Vagina (tissue), 2 donors: ENCODE data around the gene TDG. TPM values are rescaled to one million over a fixed set of nuclear protein-coding genes. Genes with fewer than 3 reads are reported as not detected.

Experiments
- DNase-seq, 2 donors: peaks; one replicate each; pipeline ENCODE4 v3.0.0-alpha.2; 2017; ENCODE audit errors: extremely low spot score in 2 of 2
- H3K27ac ChIP-seq: fragments of 200-600 bp; sonication (generic); one replicate; pipeline ENCODE4 v1.5.1; 2019
- H3K27me3 ChIP-seq: fragments of 200-600 bp; sonication (generic); one replicate; pipeline ENCODE4 v1.5.1; 2019
- H3K36me3 ChIP-seq, 2 donors: fragments of 200-600 bp; sonication (generic); one replicate each; pipeline ENCODE4 v1.5.1; 2017 to 2019
- H3K4me1 ChIP-seq: fragments of 200-600 bp; sonication (generic); one replicate; pipeline ENCODE4 v1.5.1; 2019
- H3K4me3 ChIP-seq, 2 donors: fragments of 200-600 bp; sonication (generic); 1 replicate in 1 of 2; 2 replicates in 1 of 2; pipeline ENCODE4 v1.5.1; 2016 to 2019
- H3K9me3 ChIP-seq: fragments of 200-600 bp; sonication (generic); one replicate; pipeline ENCODE4 v1.5.1; 2019
- CTCF ChIP-seq, 3 experiments: fragments of 450-650 bp in 2 of 3; fragments of 200-600 bp in 1 of 3; sonication (generic) in 1 of 3; IDR thresholded peaks; one replicate each; pipeline ENCODE4 v1.5.1; 2017 to 2019; ENCODE audit warnings: antibody characterized with exemption in 3 of 3, mild to moderate bottlenecking in 2 of 3, moderate library complexity in 2 of 3
- POLR2A ChIP-seq, 2 donors: fragments of 450-650 bp; IDR thresholded peaks; one replicate each; pipeline ENCODE4 v1.6.1; 2017; ENCODE audit warnings: antibody characterized with exemption in 2 of 2, mild to moderate bottlenecking in 2 of 2, moderate library complexity in 2 of 2
- POLR2AphosphoS5 ChIP-seq, 2 donors: sonication (generic); formaldehyde crosslinking; IDR thresholded peaks; one replicate each; pipeline ENCODE4 v1.9.0; 2017; ENCODE audit warnings: antibody characterized with exemption in 2 of 2, mild to moderate bottlenecking in 2 of 2, low read depth in 1 of 2; ENCODE audit not compliant: insufficient read depth in 1 of 2
- intact Hi-C: fragments of 100-400 bp; cut with DNase I; formaldehyde crosslinking; loops from one replicate; pipeline ENCODE4 v1.15.1; 2023
- total RNA-seq: library from RNA; depleted of rRNA; stranded (reverse); fragments of >200 nt; gene quantifications from one replicate; pipeline ENCODE4 v1.2.3, GENCODE V29; 2016

TDG gene
- total RNA-seq, 1 donor from 2014 or later = 24.6 TPM

- Histone ChIP-seq H3K27ac (peak overlapping the region; percentile 82), H3K4me3 (peak overlapping the region; percentile 61 to 95), H3K9me3 (no peaks in the 10 kb centered on the region), H3K36me3 (peaks cover 0 to 11% of the 10 kb centered on the region in 2 donors), H3K27me3 (no peaks in the 10 kb centered on the region), H3K4me1 (peaks cover 40% of the 10 kb centered on the region)
- intact Hi-C loops = no loop called here
- TF ChIP-seq POLR2A (IDR thresholded peaks at IDR 0.05) (peak in 1 of 2 donors; percentile 40), POLR2AphosphoS5 (IDR thresholded peaks at IDR 0.05; ENCODE audit: insufficient read depth in 1 of 2, low read depth in 1 of 2) (peak in 1 of 2 donors; percentile 89), CTCF (IDR thresholded peaks at IDR 0.05) (no peak)
- DNase-seq = peak in 1 of 2 donors; percentile 96
Observed at GRCh38 chr12:103929046-103929783, 36.5 kb upstream of the TDG start.

GRCh38 chr12:103929784-103930033, 36.0 kb upstream of the TDG start:
- no peaks in the 10 kb centered on the region for H3K9me3 ChIP-seq
- H3K36me3 ChIP-seq = peaks cover 0 to 16% of the 10 kb centered on the region in 2 donors
- H3K27me3 ChIP-seq = no peaks in the 10 kb centered on the region
- peak overlapping the region; percentile 82 for H3K27ac ChIP-seq
- H3K4me3 ChIP-seq = peak overlapping the region; percentile 61 to 95
- TF ChIP-seq POLR2A (IDR thresholded peaks at IDR 0.05) (no peak), CTCF (IDR thresholded peaks at IDR 0.05) (no peak), POLR2AphosphoS5 (IDR thresholded peaks at IDR 0.05; ENCODE audit: insufficient read depth in 1 of 2, low read depth in 1 of 2) (no peak)
- intact Hi-C loops = no loop called here
- H3K4me1 ChIP-seq = peaks cover 45% of the 10 kb centered on the region
- peak in 1 of 2 donors; percentile 98 for DNase-seq

- Histone ChIP-seq H3K4me1 (peaks cover 50% of the 10 kb centered on the region), H3K36me3 (peaks cover 0 to 21% of the 10 kb centered on the region in 2 donors), H3K27me3 (no peaks in the 10 kb centered on the region), H3K9me3 (no peaks in the 10 kb centered on the region), H3K27ac (peak within 1 kb of the TSS; percentile 92), H3K4me3 (peak within 1 kb of the TSS; percentile 76 to 95)
- intact Hi-C loops = no loop called here
- peak; percentile 93 to 97 for TF ChIP-seq POLR2AphosphoS5 (IDR thresholded peaks at IDR 0.05; ENCODE audit: insufficient read depth in 1 of 2, low read depth in 1 of 2)
- peak; percentile 95 to 96 for TF ChIP-seq POLR2A (IDR thresholded peaks at IDR 0.05)
- TF ChIP-seq CTCF (IDR thresholded peaks at IDR 0.05) = no peak
- peak; percentile 100 for DNase-seq
Observed at GRCh38 chr12:103930034-103930786, 35.5 kb upstream of the TDG start, which contains the start of gene HSP90B1. Gene HSP90B1 (plus strand): TSS chr12:103930410. CDS start chr12:103930516, 106 bp downstream.

- Histone ChIP-seq H3K27me3 (no peaks in the 10 kb centered on the region), H3K9me3 (no peaks in the 10 kb centered on the region), H3K4me1 (peaks cover 58% of the 10 kb centered on the region), H3K36me3 (peaks cover 0 to 25% of the 10 kb centered on the region in 2 donors), H3K4me3 (peak overlapping the region; percentile 76 to 95), H3K27ac (peak overlapping the region; percentile 92)
- TF ChIP-seq POLR2AphosphoS5 (IDR thresholded peaks at IDR 0.05; ENCODE audit: insufficient read depth in 1 of 2, low read depth in 1 of 2) = no peak
- no peak for TF ChIP-seq CTCF (IDR thresholded peaks at IDR 0.05)
- TF ChIP-seq POLR2A (IDR thresholded peaks at IDR 0.05) = no peak
- DNase-seq = no peak
- intact Hi-C loops = no loop called here
Observed at GRCh38 chr12:103930787-103931735, 34.6 kb upstream of the TDG start.
